OCI-LY3 (cell line): ENCODE results near the gene LZIC.
A peak's percentile ranks its signal among the peaks of the same experiment; 100 is the strongest.

Experiments
- H2AFZ ChIP-seq: fragments of 200-600, 300-600 bp; shearing (Covaris generic); 2 replicates; pipeline ENCODE4 v1.6.0; 2014; ENCODE audit warnings: antibody characterized with exemption, low read depth, low read length
- H3K27ac ChIP-seq: fragments of 200-600, 300-600 bp; sonication (generic); 2 replicates; pipeline ENCODE4 v1.5.1; 2014; ENCODE audit warnings: mild to moderate bottlenecking, low read length, moderate library complexity, mixed read lengths
- H3K27me3 ChIP-seq: fragments of 200-600, 300-600 bp; sonication (generic); 2 replicates; pipeline ENCODE4 v1.6.1; 2014; ENCODE audit warnings: low read depth, low read length, mixed read lengths
- H3K36me3 ChIP-seq: fragments of 200-600, 300-600 bp; sonication (generic); replicated peaks from 2 replicates; pipeline ENCODE3; 2014; ENCODE audit warnings: low read depth, low read length, mixed read lengths
- H3K4me1 ChIP-seq: fragments of 300-600, 200-600 bp; sonication (generic); 2 replicates; pipeline ENCODE4 v1.6.1; 2014; ENCODE audit warnings: low read length, mixed read lengths
- H3K4me2 ChIP-seq: fragments of 200-600, 300-600 bp; sonication (generic); 2 replicates; pipeline ENCODE4 v1.6.1; 2014; ENCODE audit warnings: low read length, mixed read lengths
- H3K4me3 ChIP-seq: fragments of 300-600, 200-600 bp; sonication (generic); 2 replicates; pipeline ENCODE4 v1.5.1; 2014; ENCODE audit warnings: antibody characterized with exemption, mild to moderate bottlenecking, low read length, moderate library complexity
- H3K79me2 ChIP-seq: fragments of 300-600, 200-600 bp; shearing (Covaris generic); 2 replicates; pipeline ENCODE4 v1.6.1; 2014; ENCODE audit warnings: mild to moderate bottlenecking, low read length, mixed read lengths
- H3K9ac ChIP-seq: fragments of 300-600, 200-600 bp; shearing (Covaris generic); 2 replicates; pipeline ENCODE4 v1.6.0; 2014; ENCODE audit warnings: mild to moderate bottlenecking, low read length, moderate library complexity
- H3K9me3 ChIP-seq: fragments of 200-600, 300-600 bp; shearing (Covaris generic); 2 replicates; pipeline ENCODE4 v1.6.1; 2014; ENCODE audit warnings: low read length, mixed read lengths; ENCODE audit not compliant: insufficient read depth
- H4K20me1 ChIP-seq: fragments of 200-600, 300-600 bp; sonication (generic); 2 replicates; pipeline ENCODE4 v1.6.1; 2016; ENCODE audit warnings: low read length, mixed read lengths; ENCODE audit not compliant: insufficient read depth
- EZH2phosphoT487 ChIP-seq: fragments of 200-600 bp; shearing (Covaris generic); IDR thresholded peaks from 2 replicates; pipeline ENCODE4 v1.6.1; 2018; ENCODE audit warnings: antibody characterized with exemption, mixed run types, low read depth
- TF ChIP-seq, protein P1 (sequence below): fragments of 200-600, 300-600 bp; sonication (generic); IDR thresholded peaks from 2 replicates; pipeline ENCODE4 v1.5.1; 2014; ENCODE audit warnings: antibody characterized with exemption, low read length, low read depth

LZIC gene

DNA sequence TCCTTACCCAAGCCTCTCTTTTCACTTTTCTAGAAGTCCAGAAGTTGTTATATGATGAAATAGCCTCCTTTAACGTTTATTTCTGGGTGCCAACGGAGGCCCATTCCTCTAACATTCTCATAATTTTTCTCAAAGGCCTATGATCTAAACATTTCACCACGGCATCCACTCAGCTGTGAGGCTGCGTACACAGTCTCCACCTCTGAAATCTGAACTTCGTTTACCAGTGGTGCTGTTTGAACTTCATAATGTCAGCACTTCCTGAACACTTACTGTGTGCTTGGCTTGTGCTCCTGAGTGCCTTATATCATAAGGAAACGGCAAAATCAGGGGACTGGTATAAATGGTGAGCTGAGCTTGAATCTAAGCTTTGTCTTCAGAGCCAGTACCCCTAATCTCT, 41.8 kb upstream of the LZIC start:
- no peaks in the 10 kb centered on the region for H3K27me3 ChIP-seq
- TF ChIP-seq EZH2phosphoT487: no peak
- TF ChIP-seq, protein P1, sequence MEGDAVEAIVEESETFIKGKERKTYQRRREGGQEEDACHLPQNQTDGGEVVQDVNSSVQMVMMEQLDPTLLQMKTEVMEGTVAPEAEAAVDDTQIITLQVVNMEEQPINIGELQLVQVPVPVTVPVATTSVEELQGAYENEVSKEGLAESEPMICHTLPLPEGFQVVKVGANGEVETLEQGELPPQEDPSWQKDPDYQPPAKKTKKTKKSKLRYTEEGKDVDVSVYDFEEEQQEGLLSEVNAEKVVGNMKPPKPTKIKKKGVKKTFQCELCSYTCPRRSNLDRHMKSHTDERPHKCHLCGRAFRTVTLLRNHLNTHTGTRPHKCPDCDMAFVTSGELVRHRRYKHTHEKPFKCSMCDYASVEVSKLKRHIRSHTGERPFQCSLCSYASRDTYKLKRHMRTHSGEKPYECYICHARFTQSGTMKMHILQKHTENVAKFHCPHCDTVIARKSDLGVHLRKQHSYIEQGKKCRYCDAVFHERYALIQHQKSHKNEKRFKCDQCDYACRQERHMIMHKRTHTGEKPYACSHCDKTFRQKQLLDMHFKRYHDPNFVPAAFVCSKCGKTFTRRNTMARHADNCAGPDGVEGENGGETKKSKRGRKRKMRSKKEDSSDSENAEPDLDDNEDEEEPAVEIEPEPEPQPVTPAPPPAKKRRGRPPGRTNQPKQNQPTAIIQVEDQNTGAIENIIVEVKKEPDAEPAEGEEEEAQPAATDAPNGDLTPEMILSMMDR: no peak
- H3K9me3 ChIP-seq: no peaks in the 10 kb centered on the region
- H3K9ac ChIP-seq: no peak overlapping the region
- H3K4me2 ChIP-seq: no peak overlapping the region
- H3K79me2 ChIP-seq: no peaks in the 10 kb centered on the region
- H4K20me1 ChIP-seq: no peaks in the 10 kb centered on the region
- no peak overlapping the region for H3K27ac ChIP-seq
- no peaks in the 10 kb centered on the region for H3K4me1 ChIP-seq
- H3K4me3 ChIP-seq: no peak overlapping the region
- no peak overlapping the region for H2AFZ ChIP-seq
- H3K36me3 ChIP-seq: no peaks in the 10 kb centered on the region

DNA sequence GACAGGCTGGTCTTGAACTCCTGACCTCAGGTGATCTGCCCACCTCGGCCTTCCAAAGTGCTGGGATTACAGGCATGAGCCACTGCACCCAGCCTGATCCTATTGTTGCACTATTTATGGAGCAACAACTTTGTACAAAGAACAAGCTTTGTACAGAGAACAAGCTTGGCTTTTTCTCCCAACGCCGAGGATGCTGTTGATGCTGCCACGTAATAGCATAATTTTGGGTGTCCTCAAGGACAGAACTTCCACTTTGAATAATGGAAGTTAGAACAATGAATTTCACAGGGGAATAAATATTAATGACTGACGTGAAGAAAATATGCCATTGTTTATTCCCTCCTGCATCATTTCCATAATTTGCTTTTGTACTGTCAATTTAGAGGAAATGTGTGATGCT, 41.1 kb upstream of the LZIC start:
- Histone ChIP-seq H3K4me1 (no peaks in the 10 kb centered on the region), H3K79me2 (no peaks in the 10 kb centered on the region), H2AFZ (no peak overlapping the region), H3K4me2 (no peak overlapping the region), H3K9ac (no peak overlapping the region), H3K27ac (no peak overlapping the region), H4K20me1 (no peaks in the 10 kb centered on the region), H3K27me3 (no peaks in the 10 kb centered on the region), H3K36me3 (no peaks in the 10 kb centered on the region), H3K9me3 (no peaks in the 10 kb centered on the region), H3K4me3 (no peak overlapping the region)
- TF ChIP-seq EZH2phosphoT487: no peak

DNA sequence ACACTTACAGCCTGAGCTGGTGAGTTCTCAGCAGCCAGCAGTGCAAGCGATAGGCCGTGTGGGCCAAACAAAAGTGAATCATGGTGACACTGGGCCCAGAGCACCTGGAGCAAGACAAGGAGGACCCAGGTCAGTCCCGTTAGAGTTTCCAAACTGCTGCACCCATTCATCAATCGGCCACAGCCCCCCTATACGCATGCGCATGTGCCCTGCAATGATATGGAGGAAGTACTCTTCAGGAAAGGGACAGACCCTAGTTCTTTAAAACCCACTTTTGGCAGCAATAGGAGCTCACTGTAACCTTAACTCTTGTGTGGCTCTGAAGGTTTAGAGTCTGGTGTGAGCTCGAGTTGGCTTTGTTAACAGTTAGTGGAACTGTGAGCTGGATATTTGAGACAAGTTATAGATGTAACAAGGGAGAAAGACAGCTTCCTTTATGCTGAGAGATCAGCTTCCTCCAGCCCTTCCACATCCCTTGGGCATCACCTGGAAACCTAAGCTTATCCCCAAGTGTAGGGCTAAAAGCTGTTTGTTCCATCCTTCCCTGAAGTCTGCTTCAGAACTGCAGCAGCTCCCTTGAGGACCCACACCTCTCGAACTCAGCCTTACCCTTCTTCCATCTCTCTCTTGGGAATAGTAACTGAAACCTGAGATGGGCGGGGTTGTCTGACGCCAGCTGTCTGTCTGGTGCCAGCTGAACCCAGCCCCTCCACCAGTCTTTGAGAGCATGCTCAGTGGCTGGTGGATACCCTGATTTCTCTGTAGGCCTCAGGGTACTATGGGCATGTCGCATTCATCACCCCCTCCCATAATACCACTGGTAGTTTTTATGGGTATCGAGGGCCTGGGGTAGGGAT, 17.7 kb upstream of the LZIC start:
- Histone ChIP-seq H3K9me3 (no peaks in the 10 kb centered on the region), H3K27ac (peak overlapping the region; percentile 6; the same call in 1 of the 2 replicates), H3K9ac (no peak overlapping the region), H3K4me2 (peak overlapping the region; percentile 62), H2AFZ (0 out of 2 replicates have a peak overlapping the region, but pooled peaks have one; percentile 46), H3K36me3 (no peaks in the 10 kb centered on the region), H3K4me1 (peaks cover 10% of the 10 kb centered on the region), H3K27me3 (no peaks in the 10 kb centered on the region), H3K79me2 (no peaks in the 10 kb centered on the region), H4K20me1 (no peaks in the 10 kb centered on the region), H3K4me3 (0 out of 2 replicates have a peak overlapping the region, but pooled peaks have one; percentile 15)
- TF ChIP-seq, protein P1: no peak
- TF ChIP-seq EZH2phosphoT487: no peak

DNA sequence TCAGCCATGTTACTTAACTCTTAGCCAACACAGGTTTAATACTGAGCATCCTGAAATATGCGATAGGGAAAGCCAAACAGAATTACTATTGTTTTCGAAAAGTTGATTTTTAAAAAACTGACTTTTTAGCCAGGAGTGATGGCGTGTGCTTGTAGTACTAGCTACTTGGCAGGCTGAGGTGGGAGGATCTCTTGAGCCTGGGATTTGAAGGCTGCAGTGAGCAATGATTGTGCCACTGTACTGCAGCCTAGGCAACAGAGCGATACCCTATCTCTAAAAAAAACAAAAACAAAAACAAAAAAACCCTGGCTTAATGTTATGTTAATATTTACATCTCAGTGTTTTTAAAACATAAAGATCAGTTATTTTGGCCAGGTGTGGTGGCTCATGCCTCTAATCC, 16.8 kb upstream of the LZIC start:
- Histone ChIP-seq H3K27me3 (no peaks in the 10 kb centered on the region), H3K36me3 (no peaks in the 10 kb centered on the region), H3K79me2 (no peaks in the 10 kb centered on the region), H3K4me1 (peaks cover 10% of the 10 kb centered on the region), H3K9ac (no peak overlapping the region), H3K27ac (no peak overlapping the region), H2AFZ (no peak overlapping the region), H3K4me3 (no peak overlapping the region), H3K9me3 (no peaks in the 10 kb centered on the region), H3K4me2 (no peak overlapping the region), H4K20me1 (no peaks in the 10 kb centered on the region)
- TF ChIP-seq, protein P1: no peak
- TF ChIP-seq EZH2phosphoT487: no peak
